Tibial nerve (tissue), 4 donors: ENCODE measurements around the gene GABRD. TPM values are rescaled to one million over a fixed set of nuclear protein-coding genes. Genes with fewer than 3 reads are reported as not detected.

Experiments
- DNase-seq, 2 donors: peaks; one replicate each; pipeline ENCODE4 v3.0.0-alpha.2; 2019; ENCODE audit warnings: low spot score in 2 of 2
- H3K27ac ChIP-seq, 4 donors: fragments of 200-600 bp; sonication (generic) in 3 of 4; one replicate each; pipeline ENCODE4 v1.5.1; 2017 to 2019; ENCODE audit warnings: mild to moderate bottlenecking in 1 of 4
- H3K27me3 ChIP-seq, 2 donors: fragments of 200-600 bp; sonication (generic) in 1 of 2; one replicate each; pipeline versions ENCODE4 v1.5.1 to v1.6.0; 2017 to 2019
- H3K36me3 ChIP-seq, 3 donors: fragments of 200-600 bp; sonication (generic); one replicate each; pipeline ENCODE4 v1.5.1; 2018 to 2019
- H3K4me1 ChIP-seq, 4 donors: fragments of 200-600 bp; sonication (generic) in 3 of 4; one replicate each; pipeline ENCODE4 v1.5.1; 2017 to 2019
- H3K4me3 ChIP-seq, 4 donors: fragments of 200-600 bp; sonication (generic) in 3 of 4; one replicate each; pipeline ENCODE4 v1.5.1; 2017 to 2019; ENCODE audit warnings: mild to moderate bottlenecking in 1 of 4, moderate library complexity in 1 of 4
- H3K9me3 ChIP-seq, 4 donors: fragments of 200-600 bp; sonication (generic) in 3 of 4; one replicate each; pipeline ENCODE4 v1.5.1; 2017 to 2019
- EP300 ChIP-seq, 2 donors: sonication (generic); formaldehyde crosslinking; IDR thresholded peaks; one replicate each; pipeline ENCODE4 v1.6.1; 2017; ENCODE audit warnings: antibody characterized with exemption in 2 of 2, mild to moderate bottlenecking in 1 of 2
- POLR2A ChIP-seq, 2 donors: fragments of 450-650 bp; IDR thresholded peaks; one replicate each; pipeline ENCODE4 v1.6.1; 2017; ENCODE audit warnings: antibody characterized with exemption in 2 of 2, mild to moderate bottlenecking in 2 of 2, moderate library complexity in 2 of 2
- WGBS, 2 donors: methylation state at CpG; one replicate each; pipeline ENCODE4 v1.1.5; 2018; 5-methylcytosine and 5-hydroxymethylcytosine counted together
- total RNA-seq, 4 donors: library from RNA; depleted of rRNA; stranded (reverse); fragments of >200 nt; gene quantifications; one replicate each; pipeline ENCODE4 v1.1.0, GENCODE V29; 2016
- TF ChIP-seq, protein P1 (sequence below), 5 experiments: fragments of 200-600 bp in 3 of 5; fragments of 450-650 bp in 2 of 5; sonication (generic) in 3 of 5; IDR thresholded peaks; one replicate each; pipeline ENCODE4 v1.5.1; 2016 to 2019; ENCODE audit warnings: antibody characterized with exemption in 5 of 5, mild to moderate bottlenecking in 3 of 5, moderate library complexity in 2 of 5

GABRD gene
- total RNA-seq, 4 donors from 2014 or later, result 1.0 TPM; not detected in 3

GRCh38 chr1:2078170-2078569 lies 59.0 kb downstream of the GABRD start:
- Histone ChIP-seq H3K27ac (no peak overlapping the region), H3K27me3 (peaks cover 0 to 26% of the 10 kb centered on the region in 2 donors), H3K4me1 (peaks cover 0 to 7% (median 0%) of the 10 kb centered on the region in 4 donors), H3K4me3 (no peak overlapping the region), H3K9me3 (peaks cover 0 to 57% (median 3%) of the 10 kb centered on the region in 4 donors), H3K36me3 (no peaks in the 10 kb centered on the region)
- 93% methylated on average over 7 of the region's 7 CpGs for WGBS, 2 donors
- TF ChIP-seq EP300 (IDR thresholded peaks at IDR 0.05) (no peak), POLR2A (IDR thresholded peaks at IDR 0.05) (no peak)
- TF ChIP-seq, protein P1, sequence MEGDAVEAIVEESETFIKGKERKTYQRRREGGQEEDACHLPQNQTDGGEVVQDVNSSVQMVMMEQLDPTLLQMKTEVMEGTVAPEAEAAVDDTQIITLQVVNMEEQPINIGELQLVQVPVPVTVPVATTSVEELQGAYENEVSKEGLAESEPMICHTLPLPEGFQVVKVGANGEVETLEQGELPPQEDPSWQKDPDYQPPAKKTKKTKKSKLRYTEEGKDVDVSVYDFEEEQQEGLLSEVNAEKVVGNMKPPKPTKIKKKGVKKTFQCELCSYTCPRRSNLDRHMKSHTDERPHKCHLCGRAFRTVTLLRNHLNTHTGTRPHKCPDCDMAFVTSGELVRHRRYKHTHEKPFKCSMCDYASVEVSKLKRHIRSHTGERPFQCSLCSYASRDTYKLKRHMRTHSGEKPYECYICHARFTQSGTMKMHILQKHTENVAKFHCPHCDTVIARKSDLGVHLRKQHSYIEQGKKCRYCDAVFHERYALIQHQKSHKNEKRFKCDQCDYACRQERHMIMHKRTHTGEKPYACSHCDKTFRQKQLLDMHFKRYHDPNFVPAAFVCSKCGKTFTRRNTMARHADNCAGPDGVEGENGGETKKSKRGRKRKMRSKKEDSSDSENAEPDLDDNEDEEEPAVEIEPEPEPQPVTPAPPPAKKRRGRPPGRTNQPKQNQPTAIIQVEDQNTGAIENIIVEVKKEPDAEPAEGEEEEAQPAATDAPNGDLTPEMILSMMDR (IDR thresholded peaks at IDR 0.05), result no peak
- no peak for DNase-seq

DNA sequence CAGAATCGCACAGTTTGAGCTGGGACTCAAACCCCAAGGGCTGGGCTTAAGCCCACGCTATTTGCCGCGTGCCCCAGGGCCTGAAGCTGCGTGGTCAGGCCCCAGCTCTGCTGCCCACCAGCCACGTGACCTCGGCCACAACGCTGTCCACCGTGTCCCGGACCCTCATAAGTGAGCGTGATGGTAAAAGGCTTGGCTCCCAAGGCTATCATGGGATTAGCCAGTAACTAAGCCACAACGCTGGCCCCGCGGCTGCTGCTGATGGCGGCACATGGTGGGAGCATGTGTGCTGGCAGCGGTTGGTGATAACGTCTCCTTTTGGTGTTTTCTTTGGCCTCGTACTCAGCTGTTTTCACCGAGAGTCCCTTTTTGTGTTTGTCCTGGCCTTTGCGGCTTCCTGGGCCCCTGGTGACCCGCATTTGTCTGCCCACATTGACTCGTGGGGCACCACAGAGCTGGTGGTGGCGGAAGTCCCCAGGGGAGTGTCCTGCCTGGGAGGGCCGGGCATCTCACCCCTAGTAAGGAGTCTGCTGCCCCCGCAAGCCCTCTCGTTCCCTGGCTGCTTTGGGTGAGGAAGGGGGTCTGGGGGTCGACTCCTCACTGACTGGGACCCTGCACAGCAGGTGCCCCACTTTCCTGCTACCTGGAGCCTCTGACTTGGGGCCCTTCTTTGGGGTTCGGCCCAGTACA lies 60.4 kb downstream of the GABRD start:
- 91 to 94% methylated on average over 26 to 28 of the region's 28 CpGs for WGBS, 2 donors
- Histone ChIP-seq H3K27me3 (peaks cover 0 to 13% of the 10 kb centered on the region in 2 donors), H3K27ac (no peak overlapping the region)

DNA sequence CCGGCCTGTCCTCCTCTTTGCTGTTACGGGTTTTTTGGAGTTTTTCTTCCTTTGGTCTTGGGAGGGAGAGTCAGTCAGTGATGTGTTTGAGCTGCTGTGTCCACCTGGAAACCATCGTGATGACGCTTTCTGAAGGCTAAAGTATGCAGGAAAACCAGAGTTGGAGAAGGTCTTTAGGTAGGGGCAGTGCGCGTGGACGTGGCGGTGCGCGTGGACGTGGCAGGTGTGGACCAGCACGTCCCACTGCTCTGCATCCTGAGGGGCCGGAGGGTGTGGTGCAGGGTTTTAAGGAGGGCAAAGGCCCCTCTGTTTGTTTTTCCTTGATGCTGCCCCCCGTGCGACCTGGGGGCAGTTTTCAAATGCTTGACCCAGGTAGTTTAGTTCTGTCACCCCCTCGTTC lies 61.0 kb downstream of the GABRD start:
- Histone ChIP-seq H3K4me3 (no peak overlapping the region), H3K36me3 (no peaks in the 10 kb centered on the region), H3K27me3 (peaks cover 0 to 7% of the 10 kb centered on the region in 2 donors), H3K9me3 (peaks cover 0 to 57% (median 3%) of the 10 kb centered on the region in 4 donors), H3K27ac (no peak overlapping the region), H3K4me1 (no peaks in the 10 kb centered on the region)
- TF ChIP-seq POLR2A (IDR thresholded peaks at IDR 0.05) (no peak), EP300 (IDR thresholded peaks at IDR 0.05) (no peak)
- TF ChIP-seq, protein P1 (IDR thresholded peaks at IDR 0.05), result no peak
- no peak for DNase-seq
- 92 to 93% methylated on average over 16 of the region's 16 CpGs for WGBS, 2 donors

More for the DNA sequence above, 60.4 kb downstream of the GABRD start:
- no peak for DNase-seq
- H3K4me1 ChIP-seq, result no peaks in the 10 kb centered on the region
- TF ChIP-seq, protein P1 (IDR thresholded peaks at IDR 0.05), result no peak
- TF ChIP-seq EP300 (IDR thresholded peaks at IDR 0.05), result no peak
- no peak for TF ChIP-seq POLR2A (IDR thresholded peaks at IDR 0.05)
- H3K36me3 ChIP-seq, result no peaks in the 10 kb centered on the region
- no peak overlapping the region for H3K4me3 ChIP-seq
- peaks cover 0 to 57% (median 3%) of the 10 kb centered on the region in 4 donors for H3K9me3 ChIP-seq

Other genes starting within 250 kb of the GABRD start
- gene NADK, start 240.9 kb upstream of the GABRD start, total RNA-seq, result 100 to 1,000 TPM; 111 to 145 (median 119) TPM
- gene GNB1, start 128.3 kb upstream of the GABRD start, total RNA-seq, result 100 to 1,000 TPM; 150 to 191 (median 159) TPM
- under 1 TPM in 2 of 4 donors, not detected in 2; 0.42 to 0.78 TPM for gene CALML6, start 104.1 kb upstream of the GABRD start, total RNA-seq
- 1 to 10 TPM in 1 of 4 donors, not detected in 3; 1.0 TPM for gene TMEM52, start 100.1 kb upstream of the GABRD start, total RNA-seq
- gene CFAP74, start 15.6 kb upstream of the GABRD start, total RNA-seq, result not detected
- 1 to 10 TPM; 2.0 to 3.9 (median 2.8) TPM for gene PRKCZ, start 31.1 kb downstream of the GABRD start, total RNA-seq
- 10 to 100 TPM; 32.8 to 60.9 (median 47.3) TPM for gene FAAP20, start 175.4 kb downstream of the GABRD start, total RNA-seq
- gene SKI, start 209.0 kb downstream of the GABRD start, total RNA-seq, result 100 to 1,000 TPM in 1 of 4 donors, 10 to 100 TPM in 3; 62.8 to 100 (median 72.2) TPM